NT2/D1 (cell line): ENCODE measurements around the gene GLOD4.
A peak's percentile ranks its signal among the peaks of the same experiment; 100 is the strongest.

Experiments used
- DNase-seq: peaks from one replicate; pipeline ENCODE4 v3.0.0-alpha.2; 2011; ENCODE audit warnings: low read depth, low spot score
- H3K27me3 ChIP-seq: 2 replicates; pipeline ENCODE4 v1.6.0; 2011; ENCODE audit warnings: mild to moderate bottlenecking; ENCODE audit not compliant: insufficient read length, insufficient read depth
- H3K36me3 ChIP-seq: 2 replicates; pipeline ENCODE4 v1.6.1; 2011; ENCODE audit warnings: mild to moderate bottlenecking, low read length, mixed read lengths; ENCODE audit not compliant: insufficient read depth, insufficient read length
- H3K4me1 ChIP-seq: 2 replicates; pipeline ENCODE4 v1.5.1; 2011; ENCODE audit not compliant: insufficient read depth, insufficient read length
- H3K4me3 ChIP-seq: 2 replicates; pipeline ENCODE4 v1.5.1; 2011; ENCODE audit warnings: low read depth; ENCODE audit not compliant: insufficient read length
- H3K9ac ChIP-seq: 2 replicates; pipeline ENCODE4 v1.6.0; 2011; ENCODE audit warnings: low read depth; ENCODE audit not compliant: insufficient read length
- H3K9me3 ChIP-seq: 2 replicates; pipeline ENCODE4 v1.5.1; 2011; ENCODE audit warnings: mild to moderate bottlenecking, low read length; ENCODE audit not compliant: insufficient read depth
- SUZ12 ChIP-seq: IDR thresholded peaks from 2 replicates; pipeline ENCODE4 v1.6.1; 2011; ENCODE audit not compliant: insufficient read length, insufficient read depth; ENCODE audit errors: extremely low read depth
- YY1 ChIP-seq: IDR thresholded peaks from 2 replicates; pipeline ENCODE4 v1.6.1; 2011; ENCODE audit not compliant: insufficient read length, insufficient read depth
- ZNF274 ChIP-seq: IDR thresholded peaks from 2 replicates; pipeline ENCODE4 v1.6.1; 2011; ENCODE audit warnings: mild to moderate bottlenecking, low read depth, low read length

The GLOD4 gene

GRCh38 chr17:824378-824777 is 42.3 kb upstream of the GLOD4 start:
- Histone ChIP-seq H3K4me1 (peaks cover 6% of the 10 kb centered on the region), H3K36me3 (peaks cover 51% of the 10 kb centered on the region), H3K9ac (no peak overlapping the region), H3K9me3 (no peaks in the 10 kb centered on the region), H3K4me3 (no peak overlapping the region), H3K27me3 (no peaks in the 10 kb centered on the region)
- no peak for TF ChIP-seq YY1
- no peak for TF ChIP-seq SUZ12
- TF ChIP-seq ZNF274 = no peak
- DNase-seq = no peak

GRCh38 chr17:823501-823902 is 41.4 kb upstream of the GLOD4 start:
- Histone ChIP-seq H3K4me3 (no peak overlapping the region), H3K27me3 (no peaks in the 10 kb centered on the region), H3K9ac (no peak overlapping the region), H3K4me1 (peaks cover 6% of the 10 kb centered on the region), H3K36me3 (peaks cover 55% of the 10 kb centered on the region), H3K9me3 (no peaks in the 10 kb centered on the region)
- no peak for DNase-seq
- no peak for TF ChIP-seq YY1
- TF ChIP-seq SUZ12 = no peak
- no peak for TF ChIP-seq ZNF274

GRCh38 chr17:819251-819650 is 37.2 kb upstream of the GLOD4 start:
- Histone ChIP-seq H3K36me3 (peaks cover 62% of the 10 kb centered on the region), H3K4me1 (no peaks in the 10 kb centered on the region)

GRCh38 chr17:814371-814770 is 32.3 kb upstream of the GLOD4 start:
- Histone ChIP-seq H3K9me3 (no peaks in the 10 kb centered on the region), H3K4me1 (peaks cover 6% of the 10 kb centered on the region), H3K27me3 (no peaks in the 10 kb centered on the region), H3K4me3 (no peak overlapping the region), H3K9ac (no peak overlapping the region), H3K36me3 (peaks cover 61% of the 10 kb centered on the region)
- no peak for TF ChIP-seq SUZ12
- no peak for TF ChIP-seq YY1
- TF ChIP-seq ZNF274 = no peak
- DNase-seq = no peak

More at GRCh38 chr17:819251-819650, 37.2 kb upstream of the GLOD4 start:
- Histone ChIP-seq H3K27me3 (no peaks in the 10 kb centered on the region), H3K9ac (no peak overlapping the region), H3K4me3 (no peak overlapping the region), H3K9me3 (no peaks in the 10 kb centered on the region)
- TF ChIP-seq SUZ12 = no peak
- TF ChIP-seq YY1 = no peak
- no peak for TF ChIP-seq ZNF274
- no peak for DNase-seq

GRCh38 chr17:812638-813204 is 30.6 kb upstream of the GLOD4 start:
- H3K4me1 ChIP-seq = peaks cover 6% of the 10 kb centered on the region

GRCh38 chr17:811051-811784 is 29.1 kb upstream of the GLOD4 start:
- peaks cover 66% of the 10 kb centered on the region for H3K36me3 ChIP-seq
- DNase-seq = no peak
- H3K4me3 ChIP-seq = no peak overlapping the region
- no peaks in the 10 kb centered on the region for H3K27me3 ChIP-seq
- H3K9me3 ChIP-seq = no peaks in the 10 kb centered on the region
- TF ChIP-seq ZNF274 (no peak), SUZ12 (no peak), YY1 (no peak)
- H3K4me1 ChIP-seq = peaks cover 6% of the 10 kb centered on the region
- peak overlapping the region; percentile 8 for H3K9ac ChIP-seq

More at GRCh38 chr17:812638-813204, 30.6 kb upstream of the GLOD4 start:
- Histone ChIP-seq H3K9me3 (no peaks in the 10 kb centered on the region), H3K36me3 (peaks cover 62% of the 10 kb centered on the region), H3K4me3 (no peak overlapping the region), H3K9ac (no peak overlapping the region), H3K27me3 (no peaks in the 10 kb centered on the region)
- DNase-seq = no peak
- TF ChIP-seq SUZ12 (no peak), ZNF274 (no peak)

- no peak for DNase-seq
- H3K9ac ChIP-seq = no peak overlapping the region
- H3K4me3 ChIP-seq = no peak overlapping the region
- TF ChIP-seq SUZ12 (no peak), YY1 (no peak)
- H3K9me3 ChIP-seq = no peaks in the 10 kb centered on the region
- peaks cover 20% of the 10 kb centered on the region for H3K4me1 ChIP-seq
- H3K36me3 ChIP-seq = peaks cover 63% of the 10 kb centered on the region
- no peaks in the 10 kb centered on the region for H3K27me3 ChIP-seq
These were observed 25.6 kb upstream of the GLOD4 start for GRCh38 chr17:807523-808294.
